GM11168 (cell line): ENCODE measurements around the gene LIME1.
"Not testable (repeated sequence)": the region's sequence is repeated elsewhere in the genome, so short reads cannot be mapped to it uniquely, and the experiment has no call there.

Experiments used
- in situ Hi-C: fragments of 300-500 bp; cut with MboI; formaldehyde crosslinking; loops from one replicate; pipeline ENCODE4 v1.12.0; 2022; ENCODE audit warnings: low sequenced_read_pairs; ENCODE audit not compliant: unreplicated experiment

Gene LIME1

DNA sequence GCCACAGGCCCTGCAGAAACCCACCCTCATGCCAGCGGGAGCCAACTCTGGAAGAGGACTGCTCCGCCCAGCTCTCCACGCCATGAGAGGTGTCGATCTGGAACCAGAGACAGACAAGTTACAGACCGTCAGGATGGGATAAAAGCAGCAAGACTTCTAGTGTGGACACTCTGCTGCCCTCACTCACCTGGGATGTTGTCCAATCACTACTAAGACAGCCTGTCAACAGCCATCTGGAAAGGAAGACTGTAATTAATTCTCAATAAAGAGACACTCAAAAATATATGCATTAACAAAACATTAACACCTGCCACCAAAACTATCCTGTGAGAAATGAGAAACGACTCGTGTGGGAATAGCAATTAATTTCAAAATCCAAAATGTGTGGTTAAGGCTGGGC, 31.4 kb downstream of the LIME1 start:
- in situ Hi-C loops = no loop called here

DNA sequence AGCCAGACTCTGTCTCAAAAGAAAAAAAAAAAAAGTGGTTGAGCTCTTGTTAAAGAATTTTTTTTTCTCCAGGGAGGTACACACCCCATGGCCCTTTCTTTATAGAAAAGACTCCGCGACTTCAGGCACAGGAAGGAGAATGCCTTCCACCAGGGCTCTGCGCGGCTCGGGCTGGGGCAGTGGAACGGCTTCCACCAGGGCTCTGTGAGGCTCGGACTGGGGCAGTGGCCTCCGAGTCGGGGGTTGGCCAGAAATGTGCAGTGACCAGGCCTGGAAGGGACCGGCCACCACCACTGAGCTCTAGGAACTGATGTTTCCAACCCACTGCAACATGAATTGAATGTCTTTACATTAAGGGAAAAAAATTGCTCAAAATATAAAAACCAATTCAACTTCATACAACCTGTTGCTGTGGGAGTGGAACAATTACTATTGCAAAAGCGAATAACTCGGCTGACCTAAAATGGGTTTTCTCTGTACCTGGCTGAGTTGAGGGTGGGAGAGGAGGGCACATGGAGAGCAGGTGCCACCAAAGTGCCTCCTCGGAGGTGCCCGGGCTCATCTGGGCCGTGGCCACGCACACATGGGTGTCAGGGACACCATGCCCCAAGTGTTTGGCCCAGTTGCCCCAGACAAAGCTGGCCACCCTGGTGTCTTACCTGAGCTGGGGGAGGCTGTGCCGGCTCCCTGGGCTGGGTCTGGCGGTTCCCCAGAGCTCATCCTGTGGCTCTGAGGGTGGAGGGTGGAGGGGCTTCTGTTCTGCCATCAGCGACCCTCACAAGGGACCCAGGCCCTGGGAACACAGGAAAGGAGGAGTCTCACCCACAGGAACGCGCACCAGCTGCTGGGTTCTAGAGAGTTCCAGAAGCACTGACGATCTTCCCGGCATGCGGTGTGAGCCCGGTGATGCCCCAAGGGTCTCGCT, 32.4 kb downstream of the LIME1 start:
- in situ Hi-C loops = no loop called here

DNA sequence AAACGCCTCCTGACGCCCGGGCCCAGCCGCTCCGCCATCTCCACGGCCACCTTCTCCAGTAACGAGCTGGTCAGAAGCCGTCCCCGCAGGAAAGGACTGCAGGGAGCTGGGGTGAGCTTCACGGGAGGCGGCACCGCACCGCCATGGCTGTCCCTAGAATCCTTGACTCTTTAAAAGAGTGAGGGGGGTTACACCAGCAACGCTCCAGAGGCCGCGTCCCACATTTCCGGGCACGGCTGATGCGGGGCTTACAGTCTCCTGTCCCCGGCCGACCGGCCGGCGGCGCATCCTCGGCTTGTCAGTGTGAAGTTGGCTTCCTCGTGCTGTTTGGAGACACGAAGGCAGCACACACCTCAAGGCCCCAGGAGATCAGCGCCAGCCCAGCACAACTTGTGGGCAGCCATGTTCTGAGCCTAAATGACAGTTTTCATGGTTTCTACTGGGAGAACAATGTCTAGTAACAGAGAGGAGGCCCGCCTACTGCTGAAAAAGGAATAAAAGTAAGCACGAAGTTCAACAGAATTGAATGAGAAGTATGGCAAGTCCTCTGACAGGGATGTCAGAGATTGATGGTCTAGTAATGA, 33.5 kb downstream of the LIME1 start:
- in situ Hi-C loops = no loop called here

DNA sequence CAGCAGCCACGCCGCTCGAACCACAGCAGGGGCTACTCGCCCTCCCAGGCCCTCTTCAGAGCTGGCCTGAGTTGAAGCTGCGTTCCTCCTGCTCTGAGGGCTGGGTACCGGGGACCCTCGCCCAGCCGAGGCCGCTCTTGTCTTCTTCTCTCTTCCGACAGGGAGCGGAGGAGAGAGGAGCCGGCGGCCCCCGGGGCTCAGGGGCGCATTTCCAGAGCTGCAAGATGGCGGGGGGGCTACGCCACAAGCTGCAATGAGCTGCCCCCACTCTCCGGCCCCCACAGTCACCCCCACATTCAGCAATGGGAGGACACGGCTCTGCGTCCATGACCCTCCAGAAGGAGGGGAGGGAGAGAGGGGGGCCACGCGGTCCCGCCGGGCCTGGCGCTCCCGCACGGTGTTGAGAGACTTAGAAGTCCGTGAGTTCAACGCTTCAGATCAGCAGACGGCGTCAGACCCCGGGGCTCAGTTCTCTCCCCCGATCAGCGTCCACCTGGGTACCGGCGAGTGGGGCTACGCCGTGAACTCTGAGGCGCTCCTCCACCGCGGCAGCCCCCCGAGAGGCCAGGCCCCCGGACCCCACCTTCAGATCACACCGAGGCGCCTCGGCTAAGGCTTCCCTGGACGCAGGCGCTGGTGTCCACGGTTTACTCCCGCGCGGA, 34.7 kb downstream of the LIME1 start:
- in situ Hi-C loops = no loop called here

DNA sequence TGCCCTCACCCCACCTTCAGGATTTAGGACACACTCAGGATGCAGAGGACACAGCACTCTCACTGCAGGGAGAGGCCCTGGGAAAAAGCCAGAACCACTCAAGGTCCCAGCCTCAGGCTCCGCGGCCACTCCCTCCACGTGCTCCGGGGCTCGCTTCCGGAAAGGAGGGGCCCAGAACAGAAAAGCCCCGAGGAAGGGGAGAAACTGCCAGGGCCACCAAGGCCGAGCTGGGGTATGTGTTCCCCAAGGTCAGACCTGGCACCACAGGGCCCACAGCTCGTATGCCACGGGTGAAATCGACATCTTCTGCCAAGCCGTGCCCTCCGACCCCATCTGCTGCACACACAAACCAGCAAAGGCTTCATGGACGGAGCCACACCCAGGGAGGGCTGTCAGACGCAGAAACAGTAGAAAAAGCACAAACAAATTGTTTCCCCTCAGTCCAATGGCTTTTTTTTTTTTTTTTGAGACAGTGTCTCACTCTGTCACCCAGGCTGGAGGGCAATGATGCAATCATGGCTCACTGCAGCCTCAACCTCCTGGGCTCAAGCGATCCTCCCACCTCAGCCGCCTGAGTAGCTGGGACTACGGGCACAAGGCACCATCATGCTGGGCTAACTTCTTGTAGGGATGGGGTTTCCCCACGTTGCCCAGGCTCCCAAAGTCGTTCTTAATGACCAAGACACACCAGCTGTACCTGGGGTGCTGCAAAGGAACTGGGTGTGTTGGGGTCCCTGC, 36.5 kb downstream of the LIME1 start:
- in situ Hi-C loops = no loop called here

DNA sequence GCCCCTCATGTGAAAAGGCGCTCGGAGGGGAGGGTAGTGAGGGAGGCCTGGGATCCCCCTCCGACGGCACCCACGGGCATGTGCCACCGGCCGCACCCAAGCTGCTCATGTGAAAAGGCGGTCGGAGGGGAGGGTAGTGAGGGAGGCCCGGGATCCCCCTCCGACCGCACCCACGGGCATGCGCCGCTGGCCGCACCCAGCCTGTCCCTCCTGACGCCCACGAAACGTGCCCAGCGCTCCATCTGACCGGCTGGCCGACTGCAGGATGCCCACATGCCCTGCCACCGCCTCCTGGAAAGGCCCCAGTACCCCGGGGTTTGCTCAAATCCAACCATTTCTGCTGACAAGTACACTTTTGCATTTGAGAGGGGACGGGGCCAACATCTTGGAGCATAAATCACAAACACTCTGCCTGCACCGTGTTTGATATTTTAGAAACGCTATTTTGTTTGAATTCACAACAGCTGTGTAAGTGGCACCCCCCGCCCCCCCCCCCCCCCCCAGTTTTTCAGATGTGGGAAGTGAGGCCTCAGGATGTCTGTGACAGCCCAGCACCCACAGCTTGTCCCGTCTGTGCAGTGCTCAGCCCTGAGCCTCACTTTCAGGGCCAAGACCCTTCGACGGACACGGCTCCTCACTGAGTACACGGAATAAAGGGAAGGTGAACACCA, 37.2 kb downstream of the LIME1 start:
- in situ Hi-C loops = no loop called here

DNA sequence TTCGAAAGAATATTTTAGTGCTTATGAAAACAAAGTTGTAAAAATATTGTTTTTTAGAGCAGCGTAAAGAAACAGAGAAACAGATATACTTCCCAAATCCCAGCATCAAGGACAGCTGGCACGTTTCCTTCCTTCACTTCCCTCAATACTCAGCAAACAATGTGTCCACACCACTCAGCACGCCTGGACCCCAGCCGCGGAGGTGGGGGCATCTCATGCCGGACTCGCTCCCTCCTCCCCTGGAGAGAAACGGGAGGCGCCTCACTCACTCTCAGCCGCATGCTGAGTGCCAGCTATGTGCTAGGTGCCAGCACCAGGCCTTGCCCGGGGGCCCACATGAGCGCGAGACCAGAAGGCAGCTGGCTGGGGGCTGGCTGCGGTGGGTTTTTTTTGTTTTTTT, 37.8 kb downstream of the LIME1 start:
- in situ Hi-C loops = no loop called here

DNA sequence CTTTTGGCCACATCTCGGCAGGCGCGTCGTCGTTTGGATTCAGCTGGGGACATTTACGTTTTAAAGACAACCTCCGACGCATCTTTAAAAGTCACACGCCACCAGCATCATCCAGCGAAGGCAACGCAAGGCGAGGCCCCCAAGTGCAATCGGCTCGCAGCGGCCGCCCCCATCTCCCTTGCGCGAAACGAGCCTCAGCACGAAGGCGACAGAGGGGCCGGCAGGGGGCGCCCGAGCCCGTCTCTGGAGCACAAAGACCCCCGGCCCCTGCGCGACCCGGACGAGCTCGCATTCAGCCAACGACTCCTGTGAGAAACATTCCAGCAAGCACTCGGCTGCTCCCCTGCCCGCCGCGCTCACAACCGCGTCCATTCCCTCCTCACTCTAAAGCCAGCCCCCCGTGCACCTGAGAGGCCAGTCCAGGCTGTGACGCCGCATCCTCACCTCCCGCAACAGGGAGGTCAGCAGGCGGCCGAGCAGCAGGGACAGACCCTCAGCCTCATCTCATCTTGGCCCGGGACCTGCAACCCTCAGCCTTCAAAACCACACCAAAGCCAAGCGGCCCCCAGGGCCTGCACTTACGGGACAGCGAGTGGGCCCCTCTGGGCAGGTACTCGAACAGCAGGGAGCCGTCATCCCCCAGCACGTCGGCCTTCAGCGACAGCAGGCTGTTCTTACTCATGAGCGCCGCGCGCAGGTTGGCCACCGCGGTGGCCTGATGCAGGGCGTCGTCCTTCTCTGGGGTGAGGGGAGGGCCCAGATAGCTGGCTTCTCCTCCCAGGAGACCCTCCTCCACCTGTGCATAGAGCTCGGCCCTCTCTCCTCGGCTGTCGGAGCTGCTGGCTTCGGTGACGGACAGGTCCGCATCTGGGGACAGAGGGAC, 38.9 kb downstream of the LIME1 start:
- in situ Hi-C loops = no loop called here

DNA sequence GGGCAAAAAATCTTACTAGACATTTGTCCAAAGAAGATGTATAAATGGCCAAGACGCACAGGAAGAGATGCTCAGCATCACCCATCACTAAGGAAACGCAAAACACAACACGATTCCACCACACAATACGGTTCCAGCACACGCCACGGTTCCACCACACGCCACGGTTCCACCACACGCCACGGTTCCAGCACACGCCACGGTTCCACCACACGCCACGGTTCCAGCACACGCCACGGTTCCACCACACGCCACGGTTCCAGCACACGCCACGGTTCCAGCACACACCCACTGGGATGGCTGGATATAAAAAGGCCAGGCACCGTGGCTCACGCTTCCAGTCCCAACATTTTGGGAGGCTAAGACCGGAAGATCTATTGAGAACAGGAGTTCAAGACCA, 40.4 kb downstream of the LIME1 start:
- in situ Hi-C loops = not testable (repeated sequence)

DNA sequence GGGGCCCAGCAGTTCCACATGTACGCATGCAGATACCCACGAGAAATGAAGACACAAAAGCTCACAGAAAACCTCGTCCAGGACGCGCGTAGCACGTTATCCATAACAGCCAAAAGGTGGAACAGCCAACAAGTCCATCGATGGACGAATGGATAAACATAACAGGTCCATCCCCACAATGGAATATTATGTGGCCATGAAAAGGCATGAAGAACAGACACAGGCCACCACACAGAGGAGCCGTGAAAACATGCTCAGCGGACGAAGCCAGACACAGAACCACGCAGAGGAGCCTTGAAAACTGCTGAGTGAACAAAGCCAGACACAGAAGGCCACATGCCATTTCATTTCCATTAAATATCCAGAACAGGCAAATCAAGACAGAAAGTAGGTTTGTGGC, 41.1 kb downstream of the LIME1 start:
- in situ Hi-C loops = no loop called here

DNA sequence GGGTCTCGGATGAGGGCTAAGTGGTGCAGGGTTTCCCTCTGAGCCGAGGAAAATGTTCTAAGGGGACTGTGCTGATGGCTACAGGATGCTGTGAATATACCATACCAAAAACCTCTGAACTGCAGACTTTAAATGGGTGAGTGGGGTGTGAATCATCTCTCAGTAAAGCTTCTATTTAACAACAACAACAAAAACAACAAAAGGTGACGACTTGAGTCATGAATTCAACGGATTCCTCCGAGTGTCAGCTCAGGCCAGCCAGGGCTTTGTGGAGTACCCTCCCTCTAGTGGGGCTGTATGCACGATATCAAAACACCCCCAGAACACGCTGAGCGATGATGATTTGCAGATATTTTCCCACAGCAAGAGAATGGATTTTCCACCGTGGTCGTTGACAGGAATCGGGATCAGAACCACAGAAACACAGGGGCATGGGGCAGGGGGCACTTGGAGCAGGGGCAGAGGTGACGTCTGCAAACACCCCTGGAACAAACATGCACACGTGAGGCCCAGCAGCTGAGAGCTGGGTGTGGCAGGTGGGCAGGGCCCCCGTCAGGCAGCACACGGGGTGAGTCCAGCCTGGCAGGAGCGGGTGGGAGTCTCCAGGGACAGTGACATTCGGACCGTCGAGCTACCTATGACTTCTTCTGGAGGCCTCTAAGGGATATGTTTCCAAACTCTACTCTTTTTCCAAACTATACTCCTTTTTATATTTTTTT, 41.7 kb downstream of the LIME1 start:
- in situ Hi-C loops = no loop called here

DNA sequence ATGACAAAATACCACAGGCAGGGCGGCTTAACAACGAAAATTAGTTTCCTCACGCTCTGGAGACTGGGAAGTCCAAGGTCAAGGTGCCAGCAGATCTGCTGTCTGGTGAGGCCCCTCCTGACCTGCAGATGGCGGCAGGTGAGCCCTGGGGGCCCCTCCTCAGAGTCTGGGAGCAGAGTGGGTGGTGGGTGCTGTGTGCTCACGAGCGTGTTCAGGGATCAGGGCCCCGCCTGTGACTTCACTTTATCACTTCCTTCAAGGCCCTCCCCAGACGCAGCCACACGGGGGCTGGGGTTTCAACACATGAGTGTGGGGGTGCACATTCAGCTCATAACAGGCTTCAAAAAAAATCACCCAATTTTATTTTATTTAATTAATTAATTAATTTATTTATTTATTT, 42.4 kb downstream of the LIME1 start:
- in situ Hi-C loops = no loop called here

DNA sequence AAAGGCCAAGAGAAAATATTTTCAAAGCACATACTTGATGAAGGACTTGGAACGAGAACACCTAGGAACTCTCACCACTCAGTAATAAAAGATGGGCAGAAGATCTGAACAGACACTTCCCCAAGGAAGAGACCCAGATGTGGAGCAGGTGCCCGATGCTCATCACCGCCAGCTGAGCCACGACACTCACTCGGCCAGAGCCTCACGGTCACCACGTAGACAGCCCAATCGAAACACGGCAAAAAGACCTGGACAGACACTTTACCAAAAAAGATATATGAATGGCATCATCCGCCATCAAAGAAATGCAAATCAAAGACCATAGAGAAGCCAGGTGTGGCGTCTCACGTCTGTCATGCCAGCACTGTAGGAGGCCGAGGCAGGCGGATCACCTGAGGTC, 44.7 kb downstream of the LIME1 start:
- in situ Hi-C loops = loop anchor here (5.0 kb wide), 1 partner anchor 76 kb away; no protein-coding TSS in a partner anchor

DNA sequence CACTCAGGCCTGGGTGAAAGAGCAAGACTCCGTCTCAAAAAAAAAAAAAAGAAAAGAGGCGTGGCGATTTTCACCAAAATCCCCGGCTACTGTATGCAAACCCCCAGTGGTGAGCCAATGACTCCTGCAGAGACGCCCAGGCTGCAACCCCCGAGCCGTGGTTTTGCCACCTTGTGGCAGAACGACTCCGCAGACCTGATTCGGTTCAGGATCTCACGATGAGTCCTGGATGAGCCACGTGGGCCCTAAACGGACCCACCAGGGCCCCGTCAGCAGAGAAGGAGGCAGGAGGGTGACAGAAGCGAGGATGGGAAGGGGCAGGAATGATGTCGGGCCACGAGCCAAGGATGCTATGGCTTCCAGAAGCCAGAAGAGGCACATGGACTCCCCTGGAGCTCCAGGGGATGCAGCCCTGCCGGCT, 45.6 kb downstream of the LIME1 start:
- in situ Hi-C loops = loop anchor here (5.0 kb wide), 1 partner anchor 75 kb away; no protein-coding TSS in a partner anchor

DNA sequence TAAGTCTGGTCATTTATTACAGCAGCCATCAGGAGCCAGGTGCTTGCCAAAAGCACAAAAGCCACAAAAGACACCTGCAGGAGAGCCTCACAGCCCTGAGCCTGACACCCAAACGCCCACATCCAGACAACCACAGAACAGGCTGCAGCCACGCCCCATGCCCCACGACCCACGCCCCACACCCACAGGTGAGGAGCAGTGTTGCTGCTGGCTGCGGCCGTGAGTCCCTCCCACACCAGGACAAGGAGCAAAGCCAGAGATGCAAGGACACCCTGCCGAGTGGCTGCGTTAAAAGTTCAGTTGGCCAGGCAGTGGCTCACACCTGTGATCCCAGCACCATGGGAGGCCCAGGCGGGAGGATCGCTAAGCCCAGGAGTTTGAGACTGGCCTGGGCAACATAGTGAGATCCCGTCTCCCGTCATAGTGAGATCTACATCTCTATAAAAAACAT, 46.1 kb downstream of the LIME1 start:
- in situ Hi-C loops = loop anchor here (5.0 kb wide), 1 partner anchor 75 kb away; no protein-coding TSS in a partner anchor

DNA sequence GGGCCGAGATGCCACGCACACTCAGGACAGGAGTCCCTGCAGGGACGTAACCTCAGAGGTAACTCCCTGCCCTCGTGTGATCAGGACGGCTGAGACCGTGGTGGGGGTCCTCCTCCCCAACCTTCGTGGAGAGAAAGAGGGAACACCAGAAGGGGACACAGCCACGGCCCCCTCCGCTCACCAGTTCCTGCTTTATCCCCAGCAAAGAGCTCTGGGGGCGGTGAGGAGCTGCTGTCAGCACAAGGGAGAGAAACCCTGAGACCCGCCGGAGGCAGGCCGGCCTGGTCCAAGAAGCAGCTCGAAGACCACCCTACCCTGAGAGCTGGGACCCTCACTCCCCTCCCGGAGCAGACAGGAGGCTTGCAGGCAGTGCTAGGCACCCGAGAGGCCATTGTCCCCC, 47.5 kb downstream of the LIME1 start:
- in situ Hi-C loops = loop anchor here (5.0 kb wide), 1 partner anchor 73 kb away; no protein-coding TSS in a partner anchor

DNA sequence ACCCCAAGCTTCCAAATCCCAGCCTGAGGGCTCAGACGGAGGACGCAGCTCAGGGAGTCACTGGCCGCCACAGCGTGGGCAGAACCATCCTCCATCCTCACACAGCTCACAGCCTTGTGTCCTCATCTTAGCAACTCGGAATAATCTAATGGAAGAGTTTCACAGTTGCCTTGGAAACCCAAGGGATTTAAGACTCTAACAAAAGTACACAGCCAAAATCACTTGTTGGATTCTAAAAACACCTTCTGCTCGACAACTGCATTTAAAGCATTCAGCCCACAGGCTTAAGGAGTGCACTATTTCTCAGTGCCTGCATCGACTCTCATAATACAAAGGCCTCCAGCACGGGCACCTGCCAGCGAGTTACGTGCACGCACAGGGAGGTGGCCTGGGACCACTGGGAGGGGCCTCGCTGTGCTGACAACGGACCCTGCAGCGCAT, 49.2 kb downstream of the LIME1 start:
- in situ Hi-C loops = no loop called here

DNA sequence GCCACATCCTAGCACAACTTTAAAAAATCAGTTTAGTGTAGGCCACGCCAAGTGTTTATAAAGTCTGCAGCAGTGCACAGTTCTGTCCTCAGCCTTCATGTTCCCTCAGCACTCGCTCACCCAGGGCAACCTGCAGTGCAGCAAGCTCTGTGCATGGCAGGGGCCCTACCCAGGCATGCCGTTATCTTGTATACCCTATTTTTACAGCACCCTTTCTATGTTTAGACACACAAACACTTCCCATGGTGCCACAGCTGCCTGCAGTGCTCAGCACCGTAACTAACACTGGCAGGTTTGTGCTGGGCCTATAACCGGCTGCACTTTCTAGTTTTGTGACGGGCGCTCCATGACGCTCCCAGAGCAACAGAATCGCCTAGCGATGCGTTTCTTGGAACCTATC, 50.8 kb downstream of the LIME1 start:
- in situ Hi-C loops = no loop called here
